A673 (cell line): ENCODE data around the gene NUCKS1.

Experiments
- CTCF ChIP-seq: fragments of 300-800, 200-600 bp; sonication (generic); conservative IDR thresholded peaks from 2 replicates; pipeline ENCODE4 v1.5.1; 2017; ENCODE audit warnings: low read depth, mild to moderate bottlenecking, antibody characterized with exemption, low read length, moderate library complexity, mixed read lengths
- EZH2 ChIP-seq: fragments of 200-600 bp; sonication (generic); IDR thresholded peaks from 2 replicates; pipeline ENCODE4 v1.6.1; 2017; ENCODE audit warnings: borderline replicate concordance, low read depth, mild to moderate bottlenecking, mixed read lengths, antibody characterized with exemption, low read length; ENCODE audit not compliant: poor library complexity, severe bottlenecking

DNA sequence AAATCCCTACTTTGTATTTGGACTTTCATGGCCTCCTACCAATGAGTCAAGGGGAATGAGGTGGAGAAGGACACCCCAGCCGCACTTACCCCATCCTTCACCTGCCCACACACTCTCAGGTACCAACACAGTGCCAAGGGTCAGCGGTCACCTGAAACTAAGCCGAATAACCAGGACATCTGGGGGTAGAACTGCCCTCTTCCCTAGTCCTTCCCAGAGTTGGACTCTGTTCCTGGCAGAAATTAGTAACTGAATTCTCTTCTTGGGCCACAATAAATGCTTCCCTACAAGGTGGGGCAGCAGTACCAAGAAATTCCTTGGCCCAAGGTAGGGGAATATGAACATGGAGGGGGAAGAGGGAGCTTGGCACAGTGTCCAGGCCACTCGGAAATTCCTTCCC, 77.0 kb downstream of the NUCKS1 start:
- TF ChIP-seq CTCF (no peak), EZH2 (no peak)
